ENCODE measurements around the gene HLCS.

HLCS gene

DNA sequence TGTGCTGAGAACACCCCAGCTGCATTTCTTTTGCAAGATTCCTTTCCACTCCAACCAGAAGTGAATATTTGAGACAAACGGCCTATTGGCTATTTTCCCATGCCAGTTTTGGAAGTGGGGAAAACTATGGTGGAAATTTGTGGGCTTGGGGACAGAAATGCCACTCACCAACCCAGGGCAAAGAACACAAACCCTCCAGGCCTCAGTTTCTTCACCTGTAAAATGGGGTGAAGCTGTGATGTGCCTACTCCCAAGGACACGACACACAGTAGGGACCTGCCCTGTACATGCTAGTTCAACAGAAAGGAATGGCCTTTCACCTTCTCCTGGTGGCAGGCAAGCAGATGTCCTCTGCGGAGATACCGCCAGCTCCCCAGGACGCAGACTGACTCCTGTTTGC lies 221.0 kb downstream of the HLCS start:
- Mint-ChIP-seq H3K36me3 (no peaks in the 10 kb centered on the region), H3K4me1 (peaks cover 16% of the 10 kb centered on the region), H3K27me3 (peaks cover 76% of the 10 kb centered on the region), H3K9me3 (no peaks in the 10 kb centered on the region), H3K27ac (no peak overlapping the region), H3K4me3 (no peak overlapping the region)
- ATAC-seq, result no peak

DNA sequence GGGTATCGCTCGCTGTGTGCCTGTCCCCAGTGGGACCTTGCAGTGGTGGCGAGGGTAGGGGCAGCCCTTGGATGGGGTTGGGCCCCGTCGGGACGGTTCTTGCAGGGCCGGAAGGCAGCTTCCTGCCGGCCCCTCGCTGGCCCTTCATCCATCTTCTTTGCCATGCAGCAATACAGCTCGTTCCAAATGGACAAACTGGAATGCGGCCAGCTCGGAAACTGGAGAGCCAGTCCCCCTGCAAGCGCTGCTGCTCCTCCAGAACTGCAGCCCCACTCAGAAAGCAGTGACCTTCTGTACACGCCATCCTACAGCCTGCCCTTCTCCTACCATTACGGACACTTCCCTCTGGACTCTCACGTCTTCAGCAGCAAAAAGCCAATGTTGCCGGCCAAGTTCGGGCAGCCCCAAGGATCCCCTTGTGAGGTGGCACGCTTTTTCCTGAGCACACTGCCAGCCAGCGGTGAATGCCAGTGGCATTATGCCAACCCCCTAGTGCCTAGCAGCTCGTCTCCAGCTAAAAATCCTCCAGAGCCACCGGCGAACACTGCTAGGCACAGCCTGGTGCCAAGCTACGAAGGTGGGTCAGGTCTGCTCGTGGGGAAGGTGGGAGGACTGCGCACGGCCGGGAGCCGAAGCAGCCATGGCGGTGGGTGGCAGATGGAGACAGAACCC lies 221.8 kb downstream of the HLCS start:
- no peaks in the 10 kb centered on the region for H3K36me3 Mint-ChIP-seq

GRCh38 chr21:36744190-36744559 lies 222.3 kb downstream of the HLCS start:
- H3K27me3 Mint-ChIP-seq, result peaks cover 70% of the 10 kb centered on the region

More for the DNA sequence above, 221.8 kb downstream of the HLCS start:
- no peaks in the 10 kb centered on the region for H3K9me3 Mint-ChIP-seq
- no peak overlapping the region for H3K27ac Mint-ChIP-seq
- ATAC-seq, result no peak
- no peak overlapping the region for H3K4me3 Mint-ChIP-seq
- H3K27me3 Mint-ChIP-seq, result peaks cover 75% of the 10 kb centered on the region
- peaks cover 16% of the 10 kb centered on the region for H3K4me1 Mint-ChIP-seq

GRCh38 chr21:36743446-36743845 lies 223.0 kb downstream of the HLCS start:
- H3K27me3 Mint-ChIP-seq, result peaks cover 63% of the 10 kb centered on the region
- no peak for ATAC-seq
- peaks cover 14% of the 10 kb centered on the region for H3K4me1 Mint-ChIP-seq
- H3K27ac Mint-ChIP-seq, result no peak overlapping the region
- no peak overlapping the region for H3K4me3 Mint-ChIP-seq
- no peaks in the 10 kb centered on the region for H3K9me3 Mint-ChIP-seq
- no peaks in the 10 kb centered on the region for H3K36me3 Mint-ChIP-seq

More at GRCh38 chr21:36744190-36744559, 222.3 kb downstream of the HLCS start:
- ATAC-seq, result no peak
- Mint-ChIP-seq H3K27ac (no peak overlapping the region), H3K36me3 (no peaks in the 10 kb centered on the region), H3K9me3 (no peaks in the 10 kb centered on the region), H3K4me3 (no peak overlapping the region), H3K4me1 (peaks cover 16% of the 10 kb centered on the region)

GRCh38 chr21:36743008-36743407 lies 223.5 kb downstream of the HLCS start:
- peaks cover 58% of the 10 kb centered on the region for H3K27me3 Mint-ChIP-seq
- no peak overlapping the region for H3K4me3 Mint-ChIP-seq
- ATAC-seq, result no peak
- peaks cover 11% of the 10 kb centered on the region for H3K4me1 Mint-ChIP-seq
- H3K36me3 Mint-ChIP-seq, result no peaks in the 10 kb centered on the region
- H3K9me3 Mint-ChIP-seq, result no peaks in the 10 kb centered on the region
- no peak overlapping the region for H3K27ac Mint-ChIP-seq

DNA sequence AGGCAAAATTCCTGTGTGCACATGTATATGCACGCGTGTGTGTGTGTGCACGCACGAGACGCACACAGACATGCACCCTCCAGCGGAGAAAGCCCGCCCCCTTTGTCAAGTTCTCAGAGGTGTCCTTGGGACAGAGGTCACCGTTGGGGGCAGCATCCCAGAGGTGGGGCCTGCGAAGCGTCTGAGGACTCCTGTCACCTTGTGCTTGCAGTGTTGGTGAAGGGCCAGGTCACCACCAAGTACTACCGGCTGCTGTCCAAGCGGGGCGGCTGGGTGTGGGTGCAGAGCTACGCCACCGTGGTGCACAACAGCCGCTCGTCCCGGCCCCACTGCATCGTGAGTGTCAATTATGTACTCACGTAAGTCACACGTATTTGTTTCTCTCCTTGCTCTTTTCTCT lies 225.0 kb downstream of the HLCS start:
- peaks cover 60% of the 10 kb centered on the region for H3K27me3 Mint-ChIP-seq
- no peaks in the 10 kb centered on the region for H3K9me3 Mint-ChIP-seq
- ATAC-seq, result no peak
- no peak overlapping the region for H3K27ac Mint-ChIP-seq
- H3K36me3 Mint-ChIP-seq, result no peaks in the 10 kb centered on the region
- H3K4me1 Mint-ChIP-seq, result peaks cover 3% of the 10 kb centered on the region
- no peak overlapping the region for H3K4me3 Mint-ChIP-seq

DNA sequence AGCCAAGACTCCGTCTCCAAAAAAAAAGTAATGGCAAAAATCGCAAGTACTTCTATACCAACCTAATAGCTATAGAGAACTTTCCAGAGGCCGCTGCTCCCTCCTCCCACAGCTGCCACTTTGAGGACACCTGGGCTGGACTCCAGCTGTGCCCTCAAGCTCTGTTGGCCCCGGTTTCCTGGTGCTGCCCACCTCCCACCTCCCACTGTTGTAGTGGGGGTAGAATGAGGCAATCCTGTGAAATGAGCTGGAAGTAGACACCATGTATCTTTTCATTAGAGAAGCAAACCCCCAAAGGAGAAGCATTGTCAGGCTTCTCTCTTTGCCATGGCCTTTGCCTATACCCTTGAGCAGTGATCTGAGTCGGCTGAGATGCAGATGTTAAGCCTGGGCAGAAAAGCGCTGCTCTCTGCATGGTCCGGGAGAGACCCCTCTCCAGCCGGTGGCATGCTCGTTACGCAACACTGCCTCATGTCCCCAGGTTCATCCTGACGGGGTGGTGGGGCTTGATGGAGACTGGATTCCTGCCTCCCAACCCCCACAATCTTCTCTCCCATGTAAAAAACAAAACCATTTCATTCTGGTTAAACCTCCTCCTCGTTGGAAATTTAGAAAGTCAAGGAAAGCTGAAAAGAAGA lies 227.9 kb downstream of the HLCS start:
- peaks cover 54% of the 10 kb centered on the region for H3K27me3 Mint-ChIP-seq
- H3K36me3 Mint-ChIP-seq, result no peaks in the 10 kb centered on the region
- H3K9me3 Mint-ChIP-seq, result peaks cover 3% of the 10 kb centered on the region
- H3K4me3 Mint-ChIP-seq, result no peak overlapping the region
- ATAC-seq, result no peak
- H3K27ac Mint-ChIP-seq, result no peak overlapping the region
- H3K4me1 Mint-ChIP-seq, result no peaks in the 10 kb centered on the region

DNA sequence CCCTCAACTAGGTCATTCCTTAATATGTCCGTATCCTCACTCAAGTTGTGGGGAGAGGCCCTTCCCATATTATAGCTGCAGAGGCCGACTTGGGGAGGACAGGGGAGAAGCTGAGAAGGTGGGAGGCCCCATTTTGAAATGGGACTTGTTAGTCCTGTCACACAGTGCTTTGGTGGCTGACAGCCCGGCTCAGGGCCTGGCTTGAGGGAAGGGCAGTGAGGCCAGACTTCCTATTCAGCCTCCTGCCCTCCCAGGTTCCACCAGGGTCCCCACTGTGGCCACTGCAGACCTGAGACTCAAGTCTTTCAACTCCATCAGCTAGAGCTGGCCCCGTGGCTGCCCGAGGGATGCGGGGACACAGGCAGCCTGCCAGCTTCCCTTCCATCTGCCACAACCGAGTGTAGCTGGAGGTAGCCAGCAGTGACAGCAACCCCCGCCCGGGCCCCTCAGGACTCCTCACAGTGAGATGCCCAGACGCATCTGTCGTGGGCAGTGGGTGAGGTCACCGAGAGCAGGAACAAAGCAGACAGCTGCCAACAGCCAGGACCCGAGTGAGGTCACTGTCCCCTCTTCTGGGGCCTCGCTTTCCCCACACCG lies 230.6 kb downstream of the HLCS start:
- no peak for ATAC-seq
- peaks cover 34% of the 10 kb centered on the region for H3K27me3 Mint-ChIP-seq
- no peak overlapping the region for H3K27ac Mint-ChIP-seq
- no peaks in the 10 kb centered on the region for H3K36me3 Mint-ChIP-seq
- H3K4me3 Mint-ChIP-seq, result no peak overlapping the region
- no peaks in the 10 kb centered on the region for H3K4me1 Mint-ChIP-seq
- peaks cover 3% of the 10 kb centered on the region for H3K9me3 Mint-ChIP-seq

- no peak for ATAC-seq
- peaks cover 34% of the 10 kb centered on the region for H3K27me3 Mint-ChIP-seq
- H3K36me3 Mint-ChIP-seq, result no peaks in the 10 kb centered on the region
- H3K27ac Mint-ChIP-seq, result no peak overlapping the region
- peaks cover 3% of the 10 kb centered on the region for H3K9me3 Mint-ChIP-seq
- H3K4me3 Mint-ChIP-seq, result no peak overlapping the region
- no peaks in the 10 kb centered on the region for H3K4me1 Mint-ChIP-seq
Observed at GRCh38 chr21:36735201-36735515, 231.3 kb downstream of the HLCS start.

- ATAC-seq, result no peak
- Mint-ChIP-seq H3K27me3 (peaks cover 34% of the 10 kb centered on the region), H3K4me1 (no peaks in the 10 kb centered on the region), H3K36me3 (no peaks in the 10 kb centered on the region), H3K9me3 (peaks cover 3% of the 10 kb centered on the region), H3K27ac (no peak overlapping the region), H3K4me3 (no peak overlapping the region)
Observed at GRCh38 chr21:36734367-36735200, 231.9 kb downstream of the HLCS start.

DNA sequence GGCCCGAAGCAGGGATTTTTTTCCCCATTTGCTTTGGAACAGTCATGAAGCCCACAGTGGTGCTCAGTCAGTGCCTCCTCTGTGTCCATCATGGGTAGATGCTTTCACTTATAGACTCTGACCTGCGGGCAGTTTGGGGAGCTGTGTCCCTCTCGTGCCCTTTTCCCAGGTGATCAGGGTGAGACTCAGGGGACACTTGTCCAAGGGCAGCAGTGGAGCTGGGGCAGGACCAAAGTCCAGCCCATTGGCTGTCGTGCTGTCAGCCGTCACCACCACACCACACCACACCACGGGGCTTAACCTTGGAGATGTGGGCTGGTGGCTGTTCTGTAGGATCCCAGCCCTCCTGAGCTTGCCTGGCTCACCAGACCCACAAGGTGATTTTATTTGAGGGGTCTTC lies 232.6 kb downstream of the HLCS start:
- Mint-ChIP-seq H3K27ac (no peak overlapping the region), H3K4me1 (no peaks in the 10 kb centered on the region), H3K4me3 (no peak overlapping the region), H3K36me3 (no peaks in the 10 kb centered on the region), H3K27me3 (peaks cover 34% of the 10 kb centered on the region), H3K9me3 (peaks cover 3% of the 10 kb centered on the region)
- ATAC-seq, result no peak

GRCh38 chr21:36732761-36733160 lies 233.7 kb downstream of the HLCS start:
- peaks cover 3% of the 10 kb centered on the region for H3K9me3 Mint-ChIP-seq
- H3K4me3 Mint-ChIP-seq, result no peak overlapping the region
- H3K27me3 Mint-ChIP-seq, result peaks cover 34% of the 10 kb centered on the region
- no peak for ATAC-seq
- no peak overlapping the region for H3K27ac Mint-ChIP-seq
- H3K4me1 Mint-ChIP-seq, result no peaks in the 10 kb centered on the region
- no peaks in the 10 kb centered on the region for H3K36me3 Mint-ChIP-seq

DNA sequence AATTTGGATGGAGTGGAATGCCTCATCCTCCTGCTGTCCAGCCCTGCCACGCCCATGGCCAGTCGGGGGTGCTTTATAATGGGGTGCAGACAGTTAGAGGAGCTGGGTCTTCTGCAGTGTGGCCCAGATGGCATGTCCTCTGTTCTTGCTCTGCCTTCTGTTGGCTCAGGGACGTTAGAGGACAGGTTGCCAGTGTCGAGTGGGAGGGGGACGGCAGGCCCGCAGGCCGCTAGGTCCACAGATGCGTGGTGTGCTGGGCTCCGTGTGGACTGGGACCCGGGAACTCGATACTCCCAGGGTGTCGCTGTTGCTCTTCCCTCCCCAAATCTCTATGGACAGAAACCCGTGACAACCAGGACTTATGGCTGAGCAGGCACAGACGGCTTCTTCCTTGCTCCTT lies 234.3 kb downstream of the HLCS start:
- peak; percentile 4 for ATAC-seq
- H3K4me1 Mint-ChIP-seq, result no peaks in the 10 kb centered on the region

DNA sequence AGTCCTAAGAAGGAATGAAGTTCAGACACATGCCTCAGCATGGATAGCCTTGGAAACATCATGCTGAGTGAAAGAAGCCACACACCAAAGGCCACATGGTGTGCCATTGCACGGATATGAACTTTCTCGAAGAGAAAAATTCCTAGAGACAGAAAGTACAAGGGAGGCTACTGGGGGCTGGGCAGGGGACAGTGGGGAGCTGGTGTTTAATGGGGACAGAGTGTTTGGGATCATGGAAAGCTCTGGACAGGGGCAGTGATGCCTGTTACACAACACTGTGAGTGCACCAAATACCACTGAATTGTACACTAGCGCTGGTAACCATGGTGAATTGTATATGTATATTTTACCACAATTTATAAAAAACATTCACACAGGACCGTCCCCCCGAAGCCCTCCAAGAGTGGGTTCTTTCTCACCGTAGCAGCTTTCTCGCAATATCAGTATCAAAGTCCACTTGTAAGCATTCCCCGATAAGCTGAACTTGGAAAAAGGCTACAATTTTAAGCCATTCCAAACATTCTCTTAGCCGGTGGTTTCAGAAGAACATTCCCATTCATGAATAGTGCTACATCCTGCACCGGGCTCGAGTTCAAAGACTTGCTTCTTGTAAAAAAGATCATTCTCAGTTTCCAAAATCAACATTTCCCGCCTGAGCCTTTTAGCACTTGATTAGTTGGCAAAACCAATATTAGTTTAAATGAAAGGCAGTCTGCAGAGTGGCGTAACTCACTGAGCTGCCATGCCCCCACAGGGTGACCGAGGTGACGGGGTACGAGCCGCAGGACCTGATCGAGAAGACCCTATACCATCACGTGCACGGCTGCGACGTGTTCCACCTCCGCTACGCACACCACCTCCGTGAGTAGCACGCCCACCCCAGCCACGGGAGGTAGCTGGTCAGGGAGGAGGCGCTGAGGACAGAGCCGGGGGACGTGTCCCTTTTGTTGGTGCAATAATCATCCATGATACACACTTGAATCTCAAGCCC lies 235.9 kb downstream of the HLCS start:
- H3K9me3 Mint-ChIP-seq, result peaks cover 3% of the 10 kb centered on the region
- H3K4me3 Mint-ChIP-seq, result no peak overlapping the region
- H3K36me3 Mint-ChIP-seq, result no peaks in the 10 kb centered on the region
- peaks cover 13% of the 10 kb centered on the region for H3K27me3 Mint-ChIP-seq
- no peak overlapping the region for H3K27ac Mint-ChIP-seq
- no peaks in the 10 kb centered on the region for H3K4me1 Mint-ChIP-seq
- no peak for ATAC-seq

More for the DNA sequence above, 234.3 kb downstream of the HLCS start:
- Mint-ChIP-seq H3K4me3 (no peak overlapping the region), H3K9me3 (peaks cover 3% of the 10 kb centered on the region), H3K27ac (no peak overlapping the region), H3K27me3 (peaks cover 29% of the 10 kb centered on the region), H3K36me3 (no peaks in the 10 kb centered on the region)

All from stimulated activated memory B cell treated with anti-CD40 and anti-IgM and Interleukin-4, amounts not matched to agents 10 μg/mL and 1 μg/mL and 100 μg/mL, for 72 hours (primary cell).